GM12874 (cell line): Measurements from ENCODE around the gene CPLX1.

Source experiments
- CTCF ChIP-seq: IDR thresholded peaks from 2 replicates; pipeline ENCODE4 v1.5.1; 2011; ENCODE audit warnings: low read depth, mild to moderate bottlenecking, control low read depth, low read length, moderate library complexity; ENCODE audit not compliant: insufficient read depth

Gene CPLX1

DNA sequence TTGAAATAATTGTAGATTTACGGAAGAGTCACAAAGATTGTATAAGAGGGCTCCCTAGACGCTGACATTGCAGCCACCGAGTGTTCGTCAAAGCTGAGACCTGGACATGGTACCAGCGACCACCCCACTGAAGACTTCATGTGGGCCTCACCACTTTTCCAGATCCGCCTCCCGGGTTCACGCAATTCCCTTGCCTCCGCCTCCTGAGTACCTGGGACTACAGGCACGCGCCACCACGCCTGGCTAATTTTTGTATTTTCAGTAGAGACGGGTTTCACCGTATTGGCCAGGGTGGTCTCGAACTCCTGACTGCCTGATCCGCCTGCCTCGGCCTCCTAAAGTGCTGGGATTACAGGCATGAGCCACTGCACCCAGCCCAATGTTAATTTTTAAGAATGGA is 29.7 kb downstream of the CPLX1 start:
- TF ChIP-seq CTCF = no peak

- no peak for TF ChIP-seq CTCF
Observed at GRCh38 chr4:795726-796119, 30.2 kb downstream of the CPLX1 start.

DNA sequence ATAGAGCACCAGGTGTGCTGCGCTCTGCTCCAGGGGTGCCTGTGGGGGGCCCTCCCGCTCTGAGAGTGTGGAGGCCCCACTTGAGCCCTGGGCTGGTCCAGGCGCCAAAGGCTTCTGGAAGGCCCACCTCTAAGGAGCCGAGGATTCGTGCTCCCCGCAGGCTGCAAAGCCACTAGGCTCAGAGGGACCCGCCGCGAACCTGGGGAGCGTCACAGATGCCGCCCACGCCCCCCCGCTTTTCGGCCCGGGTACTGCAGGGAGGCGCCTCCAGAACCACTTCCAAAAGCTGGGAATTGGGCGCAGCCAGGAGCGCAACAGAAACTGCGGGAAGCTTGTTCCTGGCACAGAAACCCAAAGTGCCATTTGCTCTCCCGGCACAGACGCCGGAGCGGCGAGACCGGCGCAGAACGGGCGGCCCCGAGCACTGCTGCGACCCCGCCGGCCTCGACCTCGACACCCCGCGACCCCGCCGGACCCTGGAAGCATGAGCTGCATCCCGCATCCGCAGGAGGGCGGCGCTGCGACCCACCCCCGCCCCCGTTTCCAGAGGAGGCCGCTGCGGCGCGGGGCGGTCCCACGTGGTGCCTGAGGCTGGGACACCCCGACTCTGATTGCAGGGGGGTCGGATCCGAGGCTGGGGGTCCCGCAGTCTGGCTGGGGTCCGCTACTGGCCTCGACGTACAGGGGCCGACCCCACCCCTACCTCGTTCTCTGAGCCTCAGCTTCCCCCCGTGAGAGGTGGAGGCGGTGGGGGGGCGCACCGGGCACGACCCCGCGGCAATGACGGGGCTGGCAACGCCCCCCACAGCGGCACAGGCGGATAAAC is 30.8 kb downstream of the CPLX1 start:
- no peak for TF ChIP-seq CTCF

DNA sequence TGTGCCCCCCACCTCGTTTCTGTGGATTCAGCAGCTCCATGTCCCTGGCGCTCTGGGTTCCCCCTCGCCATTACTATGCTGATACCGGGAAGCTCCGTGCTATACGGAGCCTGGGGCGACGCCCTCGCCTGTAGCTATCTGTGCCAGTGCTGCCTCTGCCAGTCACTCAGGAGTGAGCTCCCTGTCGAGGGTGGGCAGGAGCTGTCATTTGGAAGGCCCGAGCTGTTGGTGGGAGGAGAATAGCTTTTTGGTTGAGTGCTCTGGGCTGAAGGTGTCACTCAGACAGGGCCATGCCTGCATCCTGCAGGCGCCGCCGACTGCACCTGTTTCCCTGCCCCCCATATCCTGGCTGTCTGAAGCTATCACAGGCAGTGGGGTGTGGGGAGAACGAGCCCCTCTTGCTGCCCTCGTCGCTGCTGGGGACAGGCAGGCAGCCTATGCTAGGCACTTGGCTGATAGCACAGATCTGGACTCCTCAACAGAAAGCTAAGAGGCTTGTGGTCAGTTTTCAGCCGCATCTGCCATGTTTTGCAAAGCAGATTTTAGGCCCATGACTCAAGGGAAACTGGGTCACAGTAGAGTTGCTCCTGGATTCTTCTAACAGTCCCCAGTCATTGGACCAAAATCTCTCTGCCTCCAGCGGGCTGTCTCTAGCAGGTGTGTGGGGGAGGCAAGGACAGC is 31.8 kb downstream of the CPLX1 start:
- TF ChIP-seq CTCF = no peak

DNA sequence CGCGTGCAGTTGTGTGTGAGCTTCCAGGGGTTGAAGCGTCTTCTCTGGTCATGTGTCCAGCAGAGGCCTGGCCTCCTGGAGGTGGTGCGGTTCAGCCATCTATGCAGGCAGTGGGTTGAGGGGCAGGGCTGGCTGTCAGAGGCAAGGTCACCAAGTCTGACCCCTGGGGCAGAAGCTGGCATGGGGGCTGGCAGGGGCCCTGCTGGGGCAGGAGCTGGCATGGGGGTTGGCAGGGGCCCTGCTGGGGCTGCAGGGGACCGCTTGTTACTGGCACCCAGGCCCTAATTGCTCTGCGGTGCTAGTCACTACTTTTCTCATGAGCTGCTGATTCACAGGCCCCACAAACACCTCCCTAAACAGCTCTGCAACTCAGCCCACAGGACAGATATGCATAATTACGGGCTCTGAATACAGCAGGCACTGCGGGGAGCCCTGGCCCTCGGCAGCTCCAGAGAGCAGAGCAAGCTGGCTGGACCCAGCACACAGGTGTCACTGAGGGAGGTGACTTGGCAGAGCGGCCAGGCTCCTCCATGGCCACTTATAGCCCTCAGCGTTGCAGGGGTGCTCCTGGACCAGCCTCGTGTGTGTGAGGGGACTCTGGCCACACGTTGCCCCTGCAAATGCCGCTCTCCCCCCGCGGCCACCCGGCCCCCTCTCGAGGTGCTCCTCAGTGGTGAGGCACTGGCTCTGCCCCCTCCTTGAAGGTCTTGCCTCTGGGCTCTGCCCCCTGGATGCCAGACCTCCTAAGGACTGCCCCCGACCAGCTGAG is 32.7 kb downstream of the CPLX1 start:
- no peak for TF ChIP-seq CTCF

GRCh38 chr4:792626-793092 is 33.3 kb downstream of the CPLX1 start:
- TF ChIP-seq CTCF = no peak

GRCh38 chr4:791898-792625 is 33.9 kb downstream of the CPLX1 start:
- no peak for TF ChIP-seq CTCF
